ENCODE data around the gene CCDC188. TPM values are rescaled to one million over a fixed set of nuclear protein-coding genes. Genes with fewer than 3 reads are reported as not detected.

The CCDC188 gene
- total RNA-seq, 1 experiment from 2014 or later, result not detected

DNA sequence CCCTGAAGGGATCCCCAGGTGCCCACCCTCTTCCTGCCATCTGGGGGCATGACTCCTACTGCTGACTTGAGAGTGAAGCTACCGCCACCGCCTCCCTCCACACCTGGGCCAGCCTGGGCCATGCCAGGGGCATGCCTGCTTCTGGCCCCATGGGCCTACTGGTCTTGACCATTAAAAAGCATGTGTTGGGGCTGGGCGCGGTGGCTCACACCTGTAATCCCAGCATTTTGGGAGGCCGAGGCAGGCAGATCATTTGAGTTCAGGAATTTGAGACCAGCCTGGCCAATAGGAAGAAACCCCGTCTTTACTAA, 37.7 kb upstream of the CCDC188 start:
- DNase-seq (ENCODE audit: low spot score), result no peak
- Histone ChIP-seq H3K27me3 (replicated peaks; ENCODE audit: insufficient read depth, low read depth, low read length, poor library complexity) (no peaks in the 10 kb centered on the region), H3K4me1 (ENCODE audit: insufficient read depth, low read length, poor library complexity, severe bottlenecking) (no peaks in the 10 kb centered on the region), H3K27ac (ENCODE audit: low read depth, low read length, poor library complexity, severe bottlenecking) (no peak overlapping the region), H3K9me3 (ENCODE audit: low read depth, low read length, poor library complexity, severe bottlenecking) (no peaks in the 10 kb centered on the region), H3K4me3 (ENCODE audit: low read depth, low read length, poor library complexity, severe bottlenecking) (no peak overlapping the region), H3K36me3 (ENCODE audit: insufficient read depth, low read length, poor library complexity, severe bottlenecking) (no peaks in the 10 kb centered on the region)
- POLR2A ChIA-PET (ENCODE audit: low non-redundant PET), result no interaction called here
- no TSS peak for BruUV-seq (replicated peaks)
- CTCF ChIA-PET, result no interaction called here
- intact Hi-C loops (cut with micrococcal nuclease; ENCODE audit: unreplicated experiment), result no loop called here
- TF ChIP-seq CTCF (conservative IDR thresholded peaks at IDR 0.05; ENCODE audit: low read depth, low read length) (no peak), EZH2 (IDR thresholded peaks at IDR 0.05; ENCODE audit: borderline replicate concordance, low read depth, low read length, poor library complexity, severe bottlenecking) (no peak)

GRCh38 chr22:20187777-20188566, 37.1 kb upstream of the CCDC188 start:
- no peak for TF ChIP-seq CTCF (conservative IDR thresholded peaks at IDR 0.05; ENCODE audit: low read depth, low read length)
- no peak for TF ChIP-seq EZH2 (IDR thresholded peaks at IDR 0.05; ENCODE audit: borderline replicate concordance, low read depth, low read length, poor library complexity, severe bottlenecking)
- DNase-seq (ENCODE audit: low spot score), result no peak
- Histone ChIP-seq H3K4me1 (ENCODE audit: insufficient read depth, low read length, poor library complexity, severe bottlenecking) (no peaks in the 10 kb centered on the region), H3K4me3 (ENCODE audit: low read depth, low read length, poor library complexity, severe bottlenecking) (no peak overlapping the region), H3K9me3 (ENCODE audit: low read depth, low read length, poor library complexity, severe bottlenecking) (no peaks in the 10 kb centered on the region), H3K27me3 (replicated peaks; ENCODE audit: insufficient read depth, low read depth, low read length, poor library complexity) (no peaks in the 10 kb centered on the region), H3K36me3 (ENCODE audit: insufficient read depth, low read length, poor library complexity, severe bottlenecking) (no peaks in the 10 kb centered on the region), H3K27ac (ENCODE audit: low read depth, low read length, poor library complexity, severe bottlenecking) (no peak overlapping the region)
- ChIA-PET CTCF (no interaction called here), POLR2A (ENCODE audit: low non-redundant PET) (no interaction called here)
- intact Hi-C loops (cut with micrococcal nuclease; ENCODE audit: unreplicated experiment), result no loop called here
- BruUV-seq (replicated peaks), result no TSS peak

DNA sequence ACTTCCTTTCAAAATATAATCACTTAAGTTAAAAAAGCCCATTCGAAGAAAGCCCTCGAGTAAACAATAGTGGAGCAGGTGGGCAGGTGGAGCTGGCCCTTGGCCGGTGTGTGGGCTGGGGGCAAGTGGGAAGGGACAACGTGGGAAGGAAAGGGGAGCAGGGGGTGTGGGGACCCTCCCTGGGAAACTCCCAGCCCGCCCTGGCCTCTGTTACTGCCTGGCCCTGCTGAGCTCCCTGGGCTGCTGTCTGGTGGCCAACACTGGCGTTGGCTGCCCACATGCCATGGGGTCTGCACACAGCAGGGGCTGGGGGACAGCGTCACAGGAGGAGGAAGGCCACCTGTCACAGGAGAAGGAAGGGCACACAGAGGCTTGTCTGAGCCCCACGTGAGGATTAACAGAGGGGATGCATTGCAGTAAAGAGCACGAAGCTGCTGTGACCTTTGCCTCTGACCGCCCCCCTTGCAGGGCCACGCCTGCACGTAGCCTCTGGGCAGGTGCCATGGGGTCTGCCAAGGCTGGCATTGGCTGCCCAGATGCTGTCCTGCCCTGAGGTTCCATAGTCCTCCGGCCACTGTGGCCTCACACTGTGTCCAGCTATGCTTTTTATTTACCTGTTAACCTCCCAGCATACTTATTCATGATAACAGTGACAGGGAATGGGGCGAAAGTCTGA, 36.2 kb upstream of the CCDC188 start:
- CTCF ChIA-PET, result no interaction called here
- BruUV-seq (replicated peaks), result no TSS peak
- Histone ChIP-seq H3K4me1 (ENCODE audit: insufficient read depth, low read length, poor library complexity, severe bottlenecking) (no peaks in the 10 kb centered on the region), H3K27ac (ENCODE audit: low read depth, low read length, poor library complexity, severe bottlenecking) (no peak overlapping the region), H3K27me3 (replicated peaks; ENCODE audit: insufficient read depth, low read depth, low read length, poor library complexity) (no peaks in the 10 kb centered on the region), H3K9me3 (ENCODE audit: low read depth, low read length, poor library complexity, severe bottlenecking) (no peaks in the 10 kb centered on the region), H3K4me3 (ENCODE audit: low read depth, low read length, poor library complexity, severe bottlenecking) (no peak overlapping the region), H3K36me3 (ENCODE audit: insufficient read depth, low read length, poor library complexity, severe bottlenecking) (no peaks in the 10 kb centered on the region)
- DNase-seq (ENCODE audit: low spot score), result no peak
- TF ChIP-seq CTCF (conservative IDR thresholded peaks at IDR 0.05; ENCODE audit: low read depth, low read length) (no peak), EZH2 (IDR thresholded peaks at IDR 0.05; ENCODE audit: borderline replicate concordance, low read depth, low read length, poor library complexity, severe bottlenecking) (no peak)
- POLR2A ChIA-PET (ENCODE audit: low non-redundant PET), result no interaction called here
- intact Hi-C loops (cut with micrococcal nuclease; ENCODE audit: unreplicated experiment), result no loop called here

All from A673 (cell line).